Effector memory CD4-positive, alpha-beta T cell (primary cell): ENCODE results near the gene IFNA14.

Source experiments
- DNase-seq, 3 donors: peaks; one replicate each; pipeline ENCODE4 v3.0.0-alpha.2; 2020
- H3K27ac ChIP-seq: 2 replicates; pipeline ENCODE4 v1.7.0; 2013; ENCODE audit warnings: mild to moderate bottlenecking, low read length, moderate library complexity; ENCODE audit not compliant: insufficient read depth, poor library complexity, severe bottlenecking
- H3K27me3 ChIP-seq: replicated peaks from 2 replicates; pipeline ENCODE4 v1.7.0; 2013; ENCODE audit warnings: mild to moderate bottlenecking, low read length; ENCODE audit not compliant: insufficient read depth, control insufficient read depth, poor library complexity, severe bottlenecking
- H3K36me3 ChIP-seq: 2 replicates; pipeline ENCODE4 v1.7.0; 2013; ENCODE audit warnings: mild to moderate bottlenecking, low read length, moderate library complexity; ENCODE audit not compliant: control insufficient read depth, insufficient read depth
- H3K4me1 ChIP-seq: 2 replicates; pipeline ENCODE4 v1.7.0; 2013; ENCODE audit warnings: low read length, mild to moderate bottlenecking; ENCODE audit not compliant: control insufficient read depth, insufficient read depth, poor library complexity, severe bottlenecking
- H3K4me3 ChIP-seq: 2 replicates; pipeline ENCODE4 v1.7.0; 2013; ENCODE audit warnings: low read length, low read depth, mild to moderate bottlenecking; ENCODE audit not compliant: insufficient read depth, poor library complexity, severe bottlenecking
- H3K9me3 ChIP-seq: 2 replicates; pipeline ENCODE4 v1.7.0; 2013; ENCODE audit warnings: mild to moderate bottlenecking, low read length, moderate library complexity; ENCODE audit not compliant: control insufficient read depth
- total RNA-seq, 3 donors: gene quantifications; one replicate each; lab custom pipeline; 2026; lab: John Stamatoyannopoulos, UW

The IFNA14 gene
- 0 reads per million in 3 donors for total RNA-seq

- H3K27me3 ChIP-seq, result no peaks in the 10 kb centered on the region
- no peak within 1 kb of the TSS for H3K27ac ChIP-seq
- H3K4me1 ChIP-seq, result no peaks in the 10 kb centered on the region
- no peaks in the 10 kb centered on the region for H3K9me3 ChIP-seq
- H3K4me3 ChIP-seq, result no peak within 1 kb of the TSS
- DNase-seq, result no peak
- no peaks in the 10 kb centered on the region for H3K36me3 ChIP-seq
Observed at GRCh38 chr9:21239911-21240310, at the start of gene IFNA14. Gene IFNA14 (minus strand): TSS chr9:21240005. CDS start chr9:21239935, 70 bp downstream.

GRCh38 chr9:21287280-21287679 is 47.5 kb upstream of the IFNA14 start:
- Histone ChIP-seq H3K4me1 (no peaks in the 10 kb centered on the region), H3K4me3 (no peak overlapping the region), H3K27ac (no peak overlapping the region), H3K27me3 (peaks cover 3% of the 10 kb centered on the region), H3K9me3 (no peaks in the 10 kb centered on the region), H3K36me3 (no peaks in the 10 kb centered on the region)
- DNase-seq, result no peak

GRCh38 chr9:21286659-21287058 is 46.9 kb upstream of the IFNA14 start:
- peaks cover 3% of the 10 kb centered on the region for H3K27me3 ChIP-seq
- no peak overlapping the region for H3K27ac ChIP-seq
- no peak overlapping the region for H3K4me3 ChIP-seq
- no peaks in the 10 kb centered on the region for H3K9me3 ChIP-seq
- H3K4me1 ChIP-seq, result no peaks in the 10 kb centered on the region
- DNase-seq, result no peak
- H3K36me3 ChIP-seq, result no peaks in the 10 kb centered on the region

- DNase-seq, result no peak
- Histone ChIP-seq H3K36me3 (no peaks in the 10 kb centered on the region), H3K9me3 (no peaks in the 10 kb centered on the region), H3K27ac (no peak overlapping the region), H3K4me1 (no peaks in the 10 kb centered on the region), H3K27me3 (peaks cover 3% of the 10 kb centered on the region), H3K4me3 (no peak overlapping the region)
Observed at GRCh38 chr9:21286099-21286498, 46.3 kb upstream of the IFNA14 start.

- H3K4me3 ChIP-seq, result no peak overlapping the region
- no peak overlapping the region for H3K27ac ChIP-seq
- H3K36me3 ChIP-seq, result no peaks in the 10 kb centered on the region
- H3K27me3 ChIP-seq, result peaks cover 3% of the 10 kb centered on the region
- H3K4me1 ChIP-seq, result no peaks in the 10 kb centered on the region
- H3K9me3 ChIP-seq, result no peaks in the 10 kb centered on the region
- DNase-seq, result no peak
Observed at GRCh38 chr9:21281275-21281674, 41.5 kb upstream of the IFNA14 start.

- DNase-seq, result no peak
- Histone ChIP-seq H3K27me3 (no peaks in the 10 kb centered on the region), H3K9me3 (no peaks in the 10 kb centered on the region), H3K36me3 (no peaks in the 10 kb centered on the region), H3K27ac (no peak overlapping the region), H3K4me1 (no peaks in the 10 kb centered on the region), H3K4me3 (no peak overlapping the region)
Observed at GRCh38 chr9:21268347-21268657, 28.5 kb upstream of the IFNA14 start.

GRCh38 chr9:21267485-21268346 is 27.9 kb upstream of the IFNA14 start:
- no peaks in the 10 kb centered on the region for H3K36me3 ChIP-seq
- no peaks in the 10 kb centered on the region for H3K4me1 ChIP-seq
- no peak overlapping the region for H3K4me3 ChIP-seq
- H3K27me3 ChIP-seq, result no peaks in the 10 kb centered on the region
- no peak overlapping the region for H3K27ac ChIP-seq
- DNase-seq, result no peak
- no peaks in the 10 kb centered on the region for H3K9me3 ChIP-seq

GRCh38 chr9:21266733-21267484 is 27.1 kb upstream of the IFNA14 start:
- Histone ChIP-seq H3K4me3 (no peak overlapping the region), H3K36me3 (no peaks in the 10 kb centered on the region), H3K9me3 (no peaks in the 10 kb centered on the region), H3K27ac (no peak overlapping the region), H3K27me3 (no peaks in the 10 kb centered on the region), H3K4me1 (no peaks in the 10 kb centered on the region)
- no peak for DNase-seq

- Histone ChIP-seq H3K27me3 (no peaks in the 10 kb centered on the region), H3K27ac (no peak overlapping the region), H3K36me3 (no peaks in the 10 kb centered on the region), H3K4me3 (no peak overlapping the region), H3K4me1 (no peaks in the 10 kb centered on the region), H3K9me3 (no peaks in the 10 kb centered on the region)
- DNase-seq, result no peak
Observed at GRCh38 chr9:21265421-21266189, 25.8 kb upstream of the IFNA14 start.
